ENCODE measurements around the gene RSKR.

RSKR gene

DNA sequence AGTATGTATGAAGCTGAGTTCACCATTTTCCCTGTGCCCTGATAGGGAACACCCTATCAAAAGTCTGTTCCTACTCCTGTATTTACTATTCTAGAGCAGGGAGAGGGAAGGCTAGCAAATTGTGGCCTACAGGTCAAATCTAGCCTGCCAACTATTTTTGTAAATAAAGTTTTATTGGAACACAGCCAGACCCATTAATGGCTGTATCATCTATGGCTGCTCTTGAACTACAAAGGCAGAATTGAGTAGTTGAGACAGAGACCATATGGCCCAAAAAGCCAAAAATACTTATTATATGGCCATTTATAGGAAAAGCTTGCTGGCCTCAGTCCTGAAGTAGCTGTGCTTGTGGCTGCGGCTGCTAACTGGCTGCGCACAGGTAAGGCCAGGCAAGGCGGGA, 33.0 kb downstream of the RSKR start:
- H3K4me3 ChIP-seq (ENCODE audit: low read depth in 1 of 2, low read length in 2 of 2): no peak overlapping the region
- H3K27ac ChIP-seq (ENCODE audit: low read length): no peak overlapping the region
- H4K20me1 ChIP-seq (ENCODE audit: insufficient read depth, low read length): peaks cover under 1% of the 10 kb centered on the region; the same call in 1 of the 2 replicates
- no peaks in the 10 kb centered on the region for H3K9me3 ChIP-seq (ENCODE audit: insufficient read depth, low read length, severe bottlenecking)
- no peaks in the 10 kb centered on the region for H3K4me1 ChIP-seq (ENCODE audit: insufficient read depth, low read length)
- H3K36me3 ChIP-seq (ENCODE audit: insufficient read depth, low read length): peaks cover 90% of the 10 kb centered on the region
- H2AFZ ChIP-seq (ENCODE audit: low read depth, low read length): no peak overlapping the region
- H3K79me2 ChIP-seq (ENCODE audit: insufficient read depth, low read length): no peaks in the 10 kb centered on the region
- H3K4me2 ChIP-seq (ENCODE audit: insufficient read depth, low read length): no peak overlapping the region
- no peak for DNase-seq
- H3K27me3 ChIP-seq (ENCODE audit: insufficient read depth, low read length, poor library complexity): no peaks in the 10 kb centered on the region
- ATAC-seq (ENCODE audit: insufficient read depth, low read depth): no peak
- H3K9ac ChIP-seq (ENCODE audit: low read depth, low read length): no peak overlapping the region
- no peak for TF ChIP-seq EZH2 (IDR thresholded peaks at IDR 0.05; ENCODE audit: borderline replicate concordance, low read depth, low read length, severe bottlenecking)
- TF ChIP-seq, protein P1, sequence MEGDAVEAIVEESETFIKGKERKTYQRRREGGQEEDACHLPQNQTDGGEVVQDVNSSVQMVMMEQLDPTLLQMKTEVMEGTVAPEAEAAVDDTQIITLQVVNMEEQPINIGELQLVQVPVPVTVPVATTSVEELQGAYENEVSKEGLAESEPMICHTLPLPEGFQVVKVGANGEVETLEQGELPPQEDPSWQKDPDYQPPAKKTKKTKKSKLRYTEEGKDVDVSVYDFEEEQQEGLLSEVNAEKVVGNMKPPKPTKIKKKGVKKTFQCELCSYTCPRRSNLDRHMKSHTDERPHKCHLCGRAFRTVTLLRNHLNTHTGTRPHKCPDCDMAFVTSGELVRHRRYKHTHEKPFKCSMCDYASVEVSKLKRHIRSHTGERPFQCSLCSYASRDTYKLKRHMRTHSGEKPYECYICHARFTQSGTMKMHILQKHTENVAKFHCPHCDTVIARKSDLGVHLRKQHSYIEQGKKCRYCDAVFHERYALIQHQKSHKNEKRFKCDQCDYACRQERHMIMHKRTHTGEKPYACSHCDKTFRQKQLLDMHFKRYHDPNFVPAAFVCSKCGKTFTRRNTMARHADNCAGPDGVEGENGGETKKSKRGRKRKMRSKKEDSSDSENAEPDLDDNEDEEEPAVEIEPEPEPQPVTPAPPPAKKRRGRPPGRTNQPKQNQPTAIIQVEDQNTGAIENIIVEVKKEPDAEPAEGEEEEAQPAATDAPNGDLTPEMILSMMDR (IDR thresholded peaks at IDR 0.05; ENCODE audit: borderline replicate concordance, extremely low read depth, low read length, poor library complexity, severe bottlenecking): no peak

DNA sequence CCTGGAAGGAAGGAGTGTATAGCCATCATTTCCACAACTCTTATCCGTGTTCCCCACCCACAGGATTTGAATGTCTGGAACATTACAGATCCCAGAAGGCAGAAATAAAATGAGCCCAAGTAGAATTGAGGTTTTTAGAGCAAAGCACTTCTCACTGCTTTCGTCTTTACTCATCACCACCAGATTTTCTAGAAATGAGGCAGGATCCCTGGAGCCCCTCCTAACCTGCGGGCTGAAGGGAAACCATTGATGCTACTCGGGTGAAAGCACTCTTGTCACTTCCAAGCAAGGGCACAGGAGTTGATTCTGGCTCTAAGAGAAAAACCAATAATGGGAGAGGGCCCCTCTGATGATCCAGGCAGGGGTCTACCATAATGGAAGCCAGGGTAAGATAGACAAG, 34.5 kb downstream of the RSKR start:
- Histone ChIP-seq H3K27me3 (ENCODE audit: insufficient read depth, low read length, poor library complexity) (no peaks in the 10 kb centered on the region), H4K20me1 (ENCODE audit: insufficient read depth, low read length) (no peaks in the 10 kb centered on the region), H3K4me1 (ENCODE audit: insufficient read depth, low read length) (no peaks in the 10 kb centered on the region), H3K36me3 (ENCODE audit: insufficient read depth, low read length) (peaks cover 77% of the 10 kb centered on the region), H3K4me2 (ENCODE audit: insufficient read depth, low read length) (no peak overlapping the region), H3K9ac (ENCODE audit: low read depth, low read length) (no peak overlapping the region), H3K79me2 (ENCODE audit: insufficient read depth, low read length) (no peaks in the 10 kb centered on the region), H3K4me3 (ENCODE audit: low read depth in 1 of 2, low read length in 2 of 2) (no peak overlapping the region), H3K27ac (ENCODE audit: low read length) (no peak overlapping the region), H2AFZ (ENCODE audit: low read depth, low read length) (no peak overlapping the region), H3K9me3 (ENCODE audit: insufficient read depth, low read length, severe bottlenecking) (no peaks in the 10 kb centered on the region)
- ATAC-seq (ENCODE audit: insufficient read depth, low read depth): no peak
- TF ChIP-seq, protein P1 (IDR thresholded peaks at IDR 0.05; ENCODE audit: borderline replicate concordance, extremely low read depth, low read length, poor library complexity, severe bottlenecking): no peak
- TF ChIP-seq EZH2 (IDR thresholded peaks at IDR 0.05; ENCODE audit: borderline replicate concordance, low read depth, low read length, severe bottlenecking): no peak
- DNase-seq: no peak

- Histone ChIP-seq H3K9ac (ENCODE audit: low read depth, low read length) (no peak overlapping the region), H3K4me1 (ENCODE audit: insufficient read depth, low read length) (no peaks in the 10 kb centered on the region), H3K79me2 (ENCODE audit: insufficient read depth, low read length) (no peaks in the 10 kb centered on the region), H3K4me3 (ENCODE audit: low read depth in 1 of 2, low read length in 2 of 2) (no peak overlapping the region), H4K20me1 (ENCODE audit: insufficient read depth, low read length) (no peaks in the 10 kb centered on the region), H3K27ac (ENCODE audit: low read length) (no peak overlapping the region), H3K4me2 (ENCODE audit: insufficient read depth, low read length) (no peak overlapping the region), H3K27me3 (ENCODE audit: insufficient read depth, low read length, poor library complexity) (no peaks in the 10 kb centered on the region), H2AFZ (ENCODE audit: low read depth, low read length) (no peak overlapping the region), H3K36me3 (ENCODE audit: insufficient read depth, low read length) (peaks cover 75% of the 10 kb centered on the region), H3K9me3 (ENCODE audit: insufficient read depth, low read length, severe bottlenecking) (no peaks in the 10 kb centered on the region)
- DNase-seq (no peak), ATAC-seq (ENCODE audit: insufficient read depth, low read depth) (no peak)
- TF ChIP-seq, protein P1 (IDR thresholded peaks at IDR 0.05; ENCODE audit: borderline replicate concordance, extremely low read depth, low read length, poor library complexity, severe bottlenecking): no peak
- no peak for TF ChIP-seq EZH2 (IDR thresholded peaks at IDR 0.05; ENCODE audit: borderline replicate concordance, low read depth, low read length, severe bottlenecking)
Measured at GRCh38 chr17:28578246-28579195, 35.5 kb downstream of the RSKR start.

Data from DND-41 (cell line).